Glutamatergic neuron (in vitro differentiated cells): ENCODE data around the gene ITPKB. TPM values are rescaled to one million over a fixed set of nuclear protein-coding genes. Genes with fewer than 3 reads are reported as not detected.

Experiments used
- DNase-seq: peaks from one replicate; pipeline ENCODE4 v3.0.0; 2022
- H3K27ac Mint-ChIP-seq: one replicate; pipeline ENCODE4 v1.8.0; 2020; ENCODE audit warnings: mild to moderate bottlenecking, mixed read lengths, inconsistent platforms; ENCODE audit not compliant: unreplicated experiment
- H3K27me3 Mint-ChIP-seq: one replicate; pipeline ENCODE4 v1.8.0; 2020; ENCODE audit warnings: mild to moderate bottlenecking, moderate library complexity, mixed read lengths, inconsistent platforms; ENCODE audit not compliant: unreplicated experiment
- H3K36me3 Mint-ChIP-seq: one replicate; pipeline ENCODE4 v1.8.0; 2020; ENCODE audit warnings: mild to moderate bottlenecking, mixed read lengths, inconsistent platforms; ENCODE audit not compliant: unreplicated experiment
- H3K4me1 Mint-ChIP-seq: one replicate; pipeline ENCODE4 v1.8.0; 2020; ENCODE audit warnings: mild to moderate bottlenecking, low read depth, mixed read lengths, inconsistent platforms; ENCODE audit not compliant: unreplicated experiment
- H3K4me3 Mint-ChIP-seq: one replicate; pipeline ENCODE4 v1.8.0; 2020; ENCODE audit warnings: mild to moderate bottlenecking, mixed read lengths, inconsistent platforms; ENCODE audit not compliant: unreplicated experiment
- H3K9me3 Mint-ChIP-seq: one replicate; pipeline ENCODE4 v1.8.0; 2020; ENCODE audit warnings: mild to moderate bottlenecking, moderate library complexity, mixed read lengths, inconsistent platforms; ENCODE audit not compliant: unreplicated experiment
- CTCF ChIP-seq: fragments of 200-600 bp; sonication (generic); IDR thresholded peaks from one replicate; pipeline ENCODE4 v1.5.0; 2021; ENCODE audit not compliant: partially characterized antibody, unreplicated experiment
- total RNA-seq: library from RNA; stranded (reverse); fragmentation: NEBNext Ultra II Directional; extraction: Animal tissue kit (Norgen Biotek cat#: 25700); gene quantifications from one replicate; pipeline ENCODE4 v1.2.1, GENCODE V29; 2021; ENCODE audit not compliant: unreplicated experiment

ITPKB gene
- total RNA-seq, 1 donor from 2014 or later: 0.34 TPM

DNA sequence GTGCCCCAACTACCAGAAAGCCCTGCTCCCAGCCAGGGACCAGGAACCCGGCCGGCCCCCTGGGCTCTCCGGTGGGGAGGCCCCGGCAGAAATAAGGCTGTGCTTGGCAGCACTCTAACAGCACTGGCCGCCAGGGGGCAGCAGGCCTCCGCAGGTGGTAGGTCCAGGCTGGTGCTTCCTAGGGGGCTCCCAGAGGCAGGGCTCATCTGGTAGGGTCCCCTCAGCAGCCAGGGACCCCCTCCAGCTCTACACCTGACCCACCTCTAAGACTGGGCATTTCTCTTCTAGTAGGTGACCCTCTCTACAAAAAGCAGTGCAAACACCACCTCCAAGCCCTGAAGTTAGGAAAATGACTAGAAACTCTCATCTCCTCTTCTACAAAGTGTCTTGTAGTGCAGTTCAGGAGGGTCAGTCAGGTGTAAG lies 104.9 kb downstream of the ITPKB start:
- peak; percentile 90 for DNase-seq
- no peaks in the 10 kb centered on the region for H3K36me3 Mint-ChIP-seq
- TF ChIP-seq CTCF: peak; percentile 97

DNA sequence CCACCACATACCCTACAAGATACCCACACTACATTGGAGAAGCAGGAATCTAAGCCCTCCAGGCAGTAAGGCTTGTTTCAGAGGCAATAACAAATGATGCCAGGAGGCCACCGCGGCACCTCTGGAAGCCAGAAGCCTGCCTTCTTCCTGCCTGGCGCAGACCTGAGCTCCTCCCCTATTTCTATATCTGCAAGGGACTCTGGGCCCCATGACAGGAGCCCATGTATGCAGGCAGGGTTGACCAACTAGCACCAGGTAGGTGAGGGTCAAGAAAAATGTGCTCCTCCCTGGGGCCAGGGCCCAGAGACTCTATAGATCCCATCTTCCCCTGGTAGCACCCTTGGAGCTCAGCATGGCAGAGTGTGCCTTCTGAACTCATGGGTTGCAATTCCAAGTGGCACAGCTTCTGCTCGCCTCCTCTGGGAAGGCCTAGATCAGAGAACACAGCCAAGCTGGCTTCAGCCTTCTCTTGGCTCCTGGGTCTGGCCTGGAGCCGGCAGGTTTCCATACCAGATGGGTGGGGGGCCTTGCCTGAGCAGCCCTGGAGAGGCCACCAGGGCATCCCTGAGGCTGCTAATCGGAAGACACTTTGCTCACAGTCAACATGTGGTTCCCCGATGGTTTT lies 105.4 kb downstream of the ITPKB start:
- no peak for DNase-seq
- H3K27me3 Mint-ChIP-seq: no peaks in the 10 kb centered on the region
- H3K27ac Mint-ChIP-seq: no peak overlapping the region
- no peaks in the 10 kb centered on the region for H3K36me3 Mint-ChIP-seq
- TF ChIP-seq CTCF: no peak
- peaks cover 30% of the 10 kb centered on the region for H3K4me1 Mint-ChIP-seq
- H3K4me3 Mint-ChIP-seq: no peak overlapping the region
- H3K9me3 Mint-ChIP-seq: peaks cover 8% of the 10 kb centered on the region

More for the DNA sequence above, 104.9 kb downstream of the ITPKB start:
- Mint-ChIP-seq H3K9me3 (peaks cover 5% of the 10 kb centered on the region), H3K4me1 (peaks cover 30% of the 10 kb centered on the region), H3K27ac (no peak overlapping the region), H3K27me3 (no peaks in the 10 kb centered on the region), H3K4me3 (no peak overlapping the region)

DNA sequence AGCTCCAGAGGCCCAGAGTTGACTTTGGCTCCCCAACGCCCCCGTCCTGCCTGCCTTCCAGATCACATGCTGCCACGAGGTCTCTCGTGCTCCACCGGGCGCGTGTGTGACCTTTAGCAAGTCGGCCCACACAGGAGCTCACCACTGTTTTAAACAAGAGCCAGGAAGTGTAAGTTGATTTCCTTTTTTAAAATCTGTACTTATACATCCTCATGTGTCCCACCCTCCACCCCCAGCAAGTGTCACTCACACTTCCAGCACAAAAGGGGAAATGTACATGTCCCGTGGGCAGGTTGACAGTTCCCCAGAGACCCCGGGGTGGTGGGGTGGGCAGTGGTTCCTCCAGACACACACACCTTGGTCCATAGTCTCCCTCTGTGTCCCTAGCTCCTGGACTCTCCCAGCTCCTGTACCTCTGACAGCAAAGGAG lies 106.1 kb downstream of the ITPKB start:
- H3K27ac Mint-ChIP-seq: no peak overlapping the region
- no peak for DNase-seq
- TF ChIP-seq CTCF: no peak
- H3K9me3 Mint-ChIP-seq: peaks cover 9% of the 10 kb centered on the region
- no peak overlapping the region for H3K4me3 Mint-ChIP-seq
- no peaks in the 10 kb centered on the region for H3K36me3 Mint-ChIP-seq
- H3K4me1 Mint-ChIP-seq: peaks cover 30% of the 10 kb centered on the region
- no peaks in the 10 kb centered on the region for H3K27me3 Mint-ChIP-seq

DNA sequence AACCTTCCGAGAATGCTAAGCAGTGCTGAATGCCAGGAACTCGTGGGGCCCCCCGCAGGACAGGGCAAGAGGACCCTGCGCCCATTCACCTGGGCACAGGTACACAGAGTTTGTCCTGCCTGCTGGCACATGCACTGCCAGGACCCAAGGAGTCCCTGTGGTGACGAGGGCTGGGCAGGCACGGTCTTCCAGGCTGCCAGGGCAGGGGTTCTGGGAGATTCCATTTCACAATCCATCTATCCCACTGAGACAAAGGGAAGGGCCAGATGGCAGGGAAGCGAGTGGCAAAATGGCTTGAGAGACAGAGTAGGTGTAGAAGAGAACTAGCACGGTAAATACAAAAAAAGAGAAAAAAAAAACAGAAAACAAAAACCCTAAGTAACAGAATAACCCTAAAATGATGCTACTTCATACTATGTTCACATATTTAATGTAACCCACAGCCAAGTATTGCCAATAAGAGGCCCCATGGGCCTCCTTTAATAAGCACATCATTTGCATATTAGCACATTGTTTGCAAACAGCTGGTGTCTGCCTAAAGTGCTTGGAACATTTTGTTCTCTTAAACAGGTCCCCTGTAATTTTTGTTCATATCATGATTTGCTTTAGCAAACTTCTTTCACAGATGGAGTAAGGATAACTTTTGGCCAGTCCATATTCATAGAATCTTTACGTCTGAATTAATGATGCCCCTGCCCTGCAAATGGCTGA lies 106.8 kb downstream of the ITPKB start:
- Mint-ChIP-seq H3K4me3 (no peak overlapping the region), H3K4me1 (peaks cover 28% of the 10 kb centered on the region), H3K27me3 (no peaks in the 10 kb centered on the region), H3K36me3 (no peaks in the 10 kb centered on the region), H3K27ac (no peak overlapping the region), H3K9me3 (peaks cover 9% of the 10 kb centered on the region)
- DNase-seq: no peak
- TF ChIP-seq CTCF: no peak

DNA sequence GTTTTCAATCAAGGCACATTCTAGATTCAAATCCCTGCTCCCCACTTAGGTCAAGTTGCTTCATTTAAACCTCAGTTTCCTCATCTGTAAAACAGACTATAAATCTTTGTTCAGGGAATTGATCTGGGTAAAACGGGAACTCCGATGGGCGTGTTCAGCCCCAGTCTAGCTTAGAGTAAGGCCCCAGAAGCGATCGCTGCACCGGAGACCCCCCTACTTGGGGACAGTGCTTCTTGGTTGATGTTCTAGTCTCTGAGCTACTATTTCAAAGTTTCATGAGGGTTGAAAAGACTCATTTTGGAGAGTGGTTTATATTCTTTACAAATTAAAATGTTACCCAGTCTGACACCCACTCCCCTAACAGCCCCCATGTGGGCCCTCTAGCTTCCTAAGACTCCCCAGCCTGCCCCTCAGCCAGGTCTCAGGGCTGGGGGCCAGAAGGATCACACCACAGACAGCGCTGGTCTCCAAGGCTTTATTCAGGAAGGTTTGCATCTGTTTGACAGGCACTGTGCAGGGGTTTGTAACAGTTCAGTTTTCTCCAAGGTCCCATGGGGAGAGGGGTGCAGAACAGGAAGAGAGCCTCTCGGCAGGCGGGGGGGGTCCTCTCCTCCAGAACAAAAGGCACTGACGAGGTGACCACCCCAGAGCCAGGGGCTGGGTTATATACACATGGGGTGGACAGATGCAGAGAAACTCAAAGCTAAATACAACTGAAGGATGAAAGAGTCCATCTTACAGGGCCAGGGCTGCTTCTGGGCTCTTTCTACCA lies 107.7 kb downstream of the ITPKB start:
- Mint-ChIP-seq H3K27ac (no peak overlapping the region), H3K4me3 (no peak overlapping the region), H3K9me3 (peaks cover 7% of the 10 kb centered on the region), H3K36me3 (no peaks in the 10 kb centered on the region), H3K4me1 (peaks cover 23% of the 10 kb centered on the region), H3K27me3 (no peaks in the 10 kb centered on the region)
- no peak for DNase-seq
- no peak for TF ChIP-seq CTCF
